ENCODE data around the gene DYNLL1. TPM values are rescaled to one million over a fixed set of nuclear protein-coding genes. Genes with fewer than 3 reads are reported as not detected.

DYNLL1 gene
- total and polyA plus RNA-seq, 2 donors (not counting 3 experiments of a cell fraction or from before 2014, with no cell fraction given) = 469 to 600 TPM

DNA sequence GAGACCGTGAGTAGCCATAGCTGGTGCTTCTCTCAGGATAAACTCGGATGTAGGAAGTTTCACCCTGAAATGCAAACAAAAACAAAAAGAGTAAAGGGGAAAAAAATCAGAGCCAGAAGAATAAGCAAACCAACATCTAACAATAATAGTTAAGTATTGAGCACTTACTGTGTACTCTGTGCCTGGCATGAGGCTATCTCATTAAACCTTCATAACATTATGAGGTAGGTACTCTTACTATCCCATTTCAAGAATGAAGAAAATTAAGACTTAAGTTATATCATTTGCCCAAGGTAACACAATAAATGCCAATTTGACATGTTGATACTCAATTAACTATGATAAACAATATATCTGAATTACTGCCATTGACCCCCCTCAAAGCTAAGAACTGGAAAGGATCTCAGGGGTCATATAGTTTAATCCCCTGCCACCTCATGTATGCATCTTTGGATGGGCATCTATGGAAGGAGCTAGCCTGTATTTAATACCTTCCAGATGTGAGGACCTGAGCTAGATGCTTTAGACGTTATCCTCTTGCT lies 33.7 kb upstream of the DYNLL1 start:
- dilution Hi-C loops (cut with MboI; ENCODE audit: extremely low pct_ligation_motif_present, low sequenced_read_pairs) (no loop called here), intact Hi-C loops (cut with micrococcal nuclease) (no loop called here)
- Histone ChIP-seq H3K27me3 (ENCODE audit: control insufficient read depth in 2 of 2, insufficient read depth in 2 of 2, low read length in 2 of 2) (no peaks in the 10 kb centered on the region), H3K4me3 (replicated peaks in 1 of 3; ENCODE audit: insufficient read depth in 1 of 3, low read depth in 1 of 3, low read length in 3 of 3) (no peak overlapping the region), H3K9me3 (replicated peaks; ENCODE audit: control insufficient read depth, insufficient read depth, low read length) (no peaks in the 10 kb centered on the region), H4K20me1 (replicated peaks; ENCODE audit: control insufficient read depth, extremely low read depth, insufficient read depth, low read length) (no peaks in the 10 kb centered on the region), H2AFZ (ENCODE audit: low read depth, low read length) (no peak overlapping the region), H3K79me2 (ENCODE audit: control insufficient read depth, insufficient read depth, low read length) (peaks cover 35% of the 10 kb centered on the region), H3K9ac (replicated peaks; ENCODE audit: extremely low read depth, insufficient read depth, low read length) (no peak overlapping the region), H3K27ac (ENCODE audit: insufficient read depth, low read depth, low read length) (no peak overlapping the region), H3K4me1 (ENCODE audit: control insufficient read depth, extremely low read depth, insufficient read depth, low read length) (no peaks in the 10 kb centered on the region), H3K4me2 (ENCODE audit: insufficient read depth, low read length) (no peak overlapping the region), H3K36me3 (ENCODE audit: control insufficient read depth in 2 of 2, extremely low read depth in 1 of 2, insufficient read depth in 2 of 2, low read length in 2 of 2) (peaks cover 38 to 48% of the 10 kb centered on the region in 2 experiments), H3K9me1 (replicated peaks; ENCODE audit: control insufficient read depth, extremely low read depth, insufficient read depth, low read length) (no peaks in the 10 kb centered on the region)
- ChIA-PET CTCF (interaction anchor here (1.3 kb wide), 1 partner anchor 18 kb away, joined by 3 read pairs; no protein-coding TSS in a partner anchor), POLR2A (no interaction called here)
- no TSS peak for BruUV-seq (replicated peaks)
- no peak for TF ChIP-seq MAX (IDR thresholded peaks at IDR 0.05; ENCODE audit: insufficient read depth, insufficient read length)
- no peak for TF ChIP-seq MYC (IDR thresholded peaks at IDR 0.05; ENCODE audit: low read depth, low read length)
- no peak for TF ChIP-seq FOS (IDR thresholded peaks at IDR 0.05; ENCODE audit: borderline replicate concordance, insufficient read depth, low read length)
- TF ChIP-seq POLR2A (IDR thresholded peaks at IDR 0.05; ENCODE audit: low read depth, low read length) = no peak
- no peak for TF ChIP-seq GATA2 (IDR thresholded peaks at IDR 0.05; ENCODE audit: insufficient read depth, insufficient read length, low read depth, low read length)
- no peak for TF ChIP-seq POLR2AphosphoS5 (IDR thresholded peaks at IDR 0.05; ENCODE audit: insufficient read depth, low read depth, low read length)
- TF ChIP-seq EZH2 (IDR thresholded peaks at IDR 0.05; ENCODE audit: borderline replicate concordance, low read depth, low read length, severe bottlenecking) = no peak
- TF ChIP-seq, protein P1, sequence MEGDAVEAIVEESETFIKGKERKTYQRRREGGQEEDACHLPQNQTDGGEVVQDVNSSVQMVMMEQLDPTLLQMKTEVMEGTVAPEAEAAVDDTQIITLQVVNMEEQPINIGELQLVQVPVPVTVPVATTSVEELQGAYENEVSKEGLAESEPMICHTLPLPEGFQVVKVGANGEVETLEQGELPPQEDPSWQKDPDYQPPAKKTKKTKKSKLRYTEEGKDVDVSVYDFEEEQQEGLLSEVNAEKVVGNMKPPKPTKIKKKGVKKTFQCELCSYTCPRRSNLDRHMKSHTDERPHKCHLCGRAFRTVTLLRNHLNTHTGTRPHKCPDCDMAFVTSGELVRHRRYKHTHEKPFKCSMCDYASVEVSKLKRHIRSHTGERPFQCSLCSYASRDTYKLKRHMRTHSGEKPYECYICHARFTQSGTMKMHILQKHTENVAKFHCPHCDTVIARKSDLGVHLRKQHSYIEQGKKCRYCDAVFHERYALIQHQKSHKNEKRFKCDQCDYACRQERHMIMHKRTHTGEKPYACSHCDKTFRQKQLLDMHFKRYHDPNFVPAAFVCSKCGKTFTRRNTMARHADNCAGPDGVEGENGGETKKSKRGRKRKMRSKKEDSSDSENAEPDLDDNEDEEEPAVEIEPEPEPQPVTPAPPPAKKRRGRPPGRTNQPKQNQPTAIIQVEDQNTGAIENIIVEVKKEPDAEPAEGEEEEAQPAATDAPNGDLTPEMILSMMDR (IDR thresholded peaks at IDR 0.05; ENCODE audit: extremely low read depth in 1 of 2, insufficient read depth in 1 of 2, low read depth in 1 of 2, low read length in 2 of 2) = no peak
- TF ChIP-seq JUN (IDR thresholded peaks at IDR 0.05; ENCODE audit: borderline replicate concordance, insufficient read depth, insufficient read length, low read depth) = no peak
- no peak for FAIRE-seq
- no peak for DNase-seq (ENCODE audit: low read depth, low spot score)
